Tibial nerve (tissue), 3 donors: ENCODE measurements around the gene ATP2B3.

Source experiments
- CTCF ChIP-seq, 5 experiments: fragments of 200-600 bp in 3 of 5; fragments of 450-650 bp in 2 of 5; sonication (generic) in 3 of 5; IDR thresholded peaks; one replicate each; pipeline ENCODE4 v1.5.1; 2016 to 2019; ENCODE audit warnings: antibody characterized with exemption in 5 of 5, mild to moderate bottlenecking in 3 of 5, moderate library complexity in 2 of 5
- POLR2A ChIP-seq, 2 donors: fragments of 450-650 bp; IDR thresholded peaks; one replicate each; pipeline ENCODE4 v1.6.1; 2017; ENCODE audit warnings: antibody characterized with exemption in 2 of 2, mild to moderate bottlenecking in 2 of 2, moderate library complexity in 2 of 2

- TF ChIP-seq POLR2A (IDR thresholded peaks at IDR 0.05) = no peak
- no peak for TF ChIP-seq CTCF (IDR thresholded peaks at IDR 0.05)
These were observed 110.7 kb downstream of the ATP2B3 start for GRCh38 chrX:153628129-153628528.
